DMS153 (cell line): ENCODE data around the gene C1orf52.
A peak's percentile ranks its signal among the peaks of the same experiment; 100 is the strongest.
"Not testable (repeated sequence)": the region's sequence is repeated elsewhere in the genome, so short reads cannot be mapped to it uniquely, and the experiment has no call there.

ENCODE experiments used
- DNase-seq: peaks from one replicate; lab custom pipeline; 2025; lab: John Stamatoyannopoulos, UW

Gene C1orf52

DNA sequence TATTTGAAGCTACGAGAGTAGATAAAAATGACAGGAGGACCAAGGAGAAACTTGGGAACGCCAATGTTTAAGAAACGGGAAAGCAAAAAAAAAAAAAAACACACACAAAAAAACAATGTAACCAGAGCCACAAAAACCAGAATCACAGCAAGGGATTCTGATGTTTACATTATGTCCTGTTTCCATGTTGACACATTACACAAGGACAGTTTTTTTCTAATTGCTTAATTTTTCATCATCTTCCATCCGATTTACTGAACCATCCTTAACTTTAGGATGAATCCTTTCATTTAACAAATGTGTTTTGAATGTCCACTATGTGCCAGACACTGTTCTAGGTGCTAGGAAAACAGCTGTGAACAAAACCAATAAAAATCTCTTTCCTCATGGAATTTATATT lies 18.3 kb upstream of the C1orf52 start:
- no peak for DNase-seq

DNA sequence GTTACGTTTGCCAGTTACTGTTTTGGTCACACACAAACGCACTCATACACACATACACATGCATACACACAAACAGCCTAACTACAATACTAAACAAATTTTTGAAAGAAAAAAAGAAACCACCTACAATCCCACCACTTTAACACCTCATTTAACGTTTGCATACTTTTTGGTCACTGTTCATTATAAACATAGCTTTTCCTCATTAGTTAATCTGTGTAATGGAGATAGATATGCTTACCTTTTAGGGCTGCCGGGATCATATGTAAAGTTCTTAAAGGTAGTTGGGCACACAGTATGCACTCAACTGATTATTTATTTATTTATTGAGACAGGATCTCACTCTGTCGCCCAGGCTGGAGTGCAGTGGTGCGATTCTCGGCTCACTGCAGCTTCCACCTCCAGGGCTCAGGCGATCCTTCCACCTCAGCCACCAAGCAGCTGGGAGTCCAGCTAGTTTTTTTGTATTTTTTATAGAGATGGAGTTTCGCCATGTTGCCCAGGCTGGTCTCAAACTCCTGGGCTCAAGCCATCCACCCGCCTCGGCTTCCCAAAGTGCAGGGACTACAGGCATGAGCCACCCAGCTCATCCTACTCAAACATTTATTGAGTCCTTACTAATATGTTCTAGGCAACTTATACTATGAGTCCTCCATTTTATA lies 17.6 kb upstream of the C1orf52 start:
- no peak for DNase-seq

DNA sequence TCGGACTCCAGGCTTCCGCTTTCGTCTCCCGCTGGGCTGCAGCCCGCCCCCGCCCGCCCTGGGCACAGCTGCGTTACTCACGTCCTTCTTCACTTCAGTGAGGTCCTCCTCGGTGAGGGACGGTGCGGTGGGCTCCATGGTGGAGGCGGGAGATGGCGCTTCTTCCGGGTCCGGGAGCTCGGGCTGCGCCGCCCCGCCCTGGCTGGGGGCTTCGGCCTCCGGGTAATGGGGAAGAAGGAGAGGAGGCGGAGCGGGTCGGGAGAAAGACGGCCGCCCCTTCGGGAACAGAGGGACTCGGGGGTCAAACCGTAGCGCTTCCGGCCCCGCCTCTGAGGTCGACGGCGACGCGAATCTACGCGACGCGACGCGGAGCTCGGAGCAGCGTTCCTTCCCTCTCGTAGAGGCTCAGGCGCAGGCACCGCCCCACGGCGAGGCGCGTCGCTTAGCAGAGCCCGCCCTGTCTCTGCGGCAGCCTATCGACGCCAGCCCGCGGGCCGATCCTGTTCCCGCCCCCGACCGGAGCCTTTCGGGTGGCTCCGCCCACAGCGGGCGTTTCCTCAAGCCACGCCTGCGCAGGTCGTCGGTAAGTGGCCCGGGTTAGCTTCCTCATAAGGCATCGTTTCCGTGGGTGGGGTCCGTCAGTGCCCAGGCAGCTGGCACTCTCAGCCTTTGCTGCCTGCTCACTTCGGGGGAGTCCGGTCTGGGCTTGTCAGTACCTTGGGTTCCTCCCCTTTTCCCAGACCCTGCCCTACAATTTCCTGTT lies 16.9 kb upstream of the C1orf52 start, which contains the start of gene BCL10:
BCL10 (minus strand) TSS at position 418 of the 763 bp plus-strand sequence; CDS start at position 138, 280 bp downstream.
- DNase-seq = peak; percentile 99

DNA sequence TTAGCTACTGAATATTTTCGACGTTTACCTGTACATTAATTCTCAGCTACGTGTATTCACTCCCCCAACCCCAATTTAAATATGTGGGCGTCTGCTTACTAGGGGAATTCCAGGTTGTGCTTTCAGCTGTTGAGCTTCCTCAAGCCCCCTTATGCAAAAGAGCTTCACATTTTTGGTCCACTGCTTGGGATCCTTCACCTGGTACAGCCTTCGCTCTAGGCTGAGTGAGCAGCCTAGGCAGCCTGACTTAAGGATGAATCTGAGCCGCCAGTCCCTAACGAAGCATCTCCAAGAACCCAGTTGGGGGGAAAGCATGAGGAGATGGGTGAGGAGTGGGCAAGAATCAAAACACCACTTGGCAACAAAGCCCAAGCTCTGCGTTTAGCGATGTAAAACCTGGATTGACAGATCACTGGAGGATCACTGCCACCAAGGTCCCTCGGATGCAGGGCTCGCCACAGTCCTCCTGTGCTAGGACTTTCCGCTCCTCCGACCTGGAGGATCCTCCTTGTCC lies 16.3 kb upstream of the C1orf52 start:
- no peak for DNase-seq

DNA sequence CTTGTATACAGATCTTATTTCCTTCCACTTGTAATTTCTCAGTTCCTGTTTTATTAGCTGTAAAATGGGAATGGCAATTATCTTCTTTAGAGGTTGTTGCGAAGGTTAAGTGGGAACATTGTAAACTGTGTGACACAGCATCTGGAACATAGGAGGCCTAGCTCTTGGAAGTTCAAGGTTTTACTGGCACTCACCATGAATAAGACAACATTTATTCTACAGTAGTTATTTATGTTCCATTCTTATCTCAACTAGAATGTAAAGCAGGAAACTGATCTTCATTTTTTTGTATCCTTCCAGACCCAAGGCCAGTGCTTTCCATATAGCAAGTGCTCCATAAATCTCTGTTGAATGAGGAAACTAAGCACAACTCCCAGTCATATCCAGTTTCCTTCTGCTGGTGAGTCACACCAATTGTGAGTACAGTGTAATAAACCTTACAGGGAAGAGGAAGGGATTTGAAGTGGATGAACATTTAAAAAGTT lies 15.5 kb upstream of the C1orf52 start:
- DNase-seq = peak; percentile 84

DNA sequence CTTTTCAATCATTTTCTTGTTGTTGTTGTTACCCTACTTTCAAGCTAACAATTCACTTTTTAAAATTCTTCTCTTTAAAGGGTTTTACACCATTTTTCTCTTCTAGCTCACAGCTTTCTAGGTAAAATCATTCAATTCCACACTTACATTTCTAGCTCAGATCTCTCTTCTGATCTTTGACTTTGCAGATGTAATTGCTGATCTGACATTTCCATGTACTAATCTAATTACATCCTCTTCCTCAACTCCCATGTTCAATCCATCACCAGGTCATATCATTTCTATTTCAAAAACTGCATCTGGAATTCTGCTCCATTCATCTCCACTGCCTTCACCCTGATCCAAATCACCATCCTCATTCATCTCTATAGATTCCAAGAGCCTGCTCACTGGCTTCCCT lies 13.9 kb upstream of the C1orf52 start:
- no peak for DNase-seq

DNA sequence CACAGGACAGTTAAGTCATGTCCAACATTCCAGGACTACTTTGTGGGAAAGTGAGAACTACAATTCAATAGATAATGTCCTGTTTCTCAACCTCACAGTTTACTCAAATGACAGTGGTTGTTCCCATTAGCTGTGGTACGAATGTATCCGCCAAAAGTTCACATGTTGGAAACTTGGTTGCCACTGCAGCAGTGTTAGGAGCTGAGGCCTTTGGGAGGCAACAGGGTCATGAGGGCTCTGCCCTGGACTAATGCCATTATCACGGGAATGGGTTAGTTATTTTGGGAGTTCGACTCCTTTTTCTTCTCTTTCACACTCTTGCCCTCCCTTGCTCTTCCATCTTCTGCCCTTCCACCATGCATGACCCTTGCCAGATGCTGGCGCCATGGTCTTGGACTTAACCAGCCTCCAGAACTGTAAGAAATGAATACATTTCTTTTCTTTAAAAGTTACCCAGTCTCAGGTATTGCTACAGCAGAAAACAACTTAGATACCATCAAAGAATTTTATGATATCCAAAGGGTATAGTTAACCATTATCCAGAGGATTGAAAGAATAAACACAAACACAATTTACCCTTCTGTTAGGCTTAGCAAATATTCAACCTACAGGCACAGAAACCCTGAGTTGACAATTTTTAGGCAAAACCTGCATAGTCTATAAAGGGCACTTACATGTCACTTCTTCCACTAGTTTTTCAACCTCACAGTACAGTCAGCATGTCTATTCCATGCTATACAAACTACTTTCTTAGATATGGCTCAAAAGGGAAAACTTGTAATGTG lies 9.5 kb upstream of the C1orf52 start:
- DNase-seq = no peak

DNA sequence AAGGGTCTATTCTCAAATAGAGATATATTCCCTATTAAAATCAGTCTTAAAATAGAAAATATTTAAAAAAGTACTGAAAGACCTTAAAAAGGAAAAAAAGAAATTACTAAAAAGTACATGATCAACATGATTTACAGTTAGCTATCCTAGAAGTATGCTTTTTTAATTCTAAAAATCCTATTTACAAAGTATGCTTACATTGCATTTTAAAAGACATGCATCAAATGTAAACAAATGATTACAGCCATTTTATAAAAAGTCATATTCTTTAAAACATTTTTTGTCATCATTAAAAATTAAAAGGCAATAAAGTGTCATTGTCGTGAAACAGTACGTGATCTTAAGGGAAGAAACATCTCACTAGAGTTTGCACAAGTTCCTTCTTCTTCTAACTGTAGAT lies 7.9 kb upstream of the C1orf52 start:
- no peak for DNase-seq

DNA sequence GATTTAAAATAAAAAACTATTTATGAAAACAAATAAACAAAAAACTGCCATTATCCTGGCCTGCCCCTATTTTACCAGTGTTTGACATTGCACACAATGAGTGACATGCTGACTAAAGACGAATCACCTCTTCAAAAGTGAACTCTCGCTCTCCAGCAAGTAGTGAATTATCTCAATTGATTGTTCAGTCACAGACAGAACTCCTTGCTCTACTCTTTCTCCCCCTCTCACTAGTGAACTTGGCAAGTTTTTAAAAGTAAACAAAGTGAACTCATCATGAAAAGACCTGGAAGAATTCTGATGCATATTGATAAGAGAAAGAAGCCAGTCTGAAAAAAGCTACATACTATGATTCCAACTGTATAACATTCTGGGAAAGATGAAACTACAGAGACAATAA lies 4.7 kb upstream of the C1orf52 start:
- DNase-seq = no peak

DNA sequence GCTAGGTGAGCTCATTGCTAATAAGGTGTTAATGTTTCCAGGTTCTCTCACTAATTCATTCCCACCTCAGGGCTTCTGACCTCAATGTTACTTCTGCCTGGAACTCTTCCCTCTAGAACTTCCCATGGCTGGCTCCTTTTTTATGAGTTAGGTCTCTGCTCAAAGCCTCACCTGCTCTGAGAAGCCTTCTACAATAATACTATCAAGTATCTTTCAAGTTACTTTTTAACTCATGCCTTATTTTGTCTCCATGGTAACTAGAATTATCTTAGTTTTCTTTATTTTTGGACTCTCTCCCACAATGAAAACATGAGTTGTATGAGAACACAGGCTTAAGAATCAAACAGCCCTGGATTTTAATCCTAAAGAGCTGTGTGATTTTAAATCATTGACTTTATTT lies 3.5 kb upstream of the C1orf52 start:
- no peak for DNase-seq

DNA sequence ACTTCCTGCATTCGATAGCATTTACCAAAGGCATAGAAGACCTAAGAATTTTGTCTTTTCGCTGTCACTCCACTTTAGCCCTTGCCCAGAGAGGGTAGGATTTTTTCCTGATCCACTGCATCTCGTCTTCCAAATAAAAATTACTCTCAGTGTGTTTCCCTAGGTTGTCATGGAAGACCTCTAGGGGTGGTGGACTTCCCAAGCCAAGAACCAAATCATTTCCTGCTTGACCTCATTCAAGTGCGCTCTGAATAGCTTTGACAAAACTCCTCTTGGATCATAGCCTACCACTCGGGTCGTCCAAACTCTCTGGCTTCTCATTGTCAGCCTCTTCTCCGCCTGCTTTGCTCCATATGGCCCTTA lies 431 bp upstream of the C1orf52 start:
- no peak for DNase-seq

DNA sequence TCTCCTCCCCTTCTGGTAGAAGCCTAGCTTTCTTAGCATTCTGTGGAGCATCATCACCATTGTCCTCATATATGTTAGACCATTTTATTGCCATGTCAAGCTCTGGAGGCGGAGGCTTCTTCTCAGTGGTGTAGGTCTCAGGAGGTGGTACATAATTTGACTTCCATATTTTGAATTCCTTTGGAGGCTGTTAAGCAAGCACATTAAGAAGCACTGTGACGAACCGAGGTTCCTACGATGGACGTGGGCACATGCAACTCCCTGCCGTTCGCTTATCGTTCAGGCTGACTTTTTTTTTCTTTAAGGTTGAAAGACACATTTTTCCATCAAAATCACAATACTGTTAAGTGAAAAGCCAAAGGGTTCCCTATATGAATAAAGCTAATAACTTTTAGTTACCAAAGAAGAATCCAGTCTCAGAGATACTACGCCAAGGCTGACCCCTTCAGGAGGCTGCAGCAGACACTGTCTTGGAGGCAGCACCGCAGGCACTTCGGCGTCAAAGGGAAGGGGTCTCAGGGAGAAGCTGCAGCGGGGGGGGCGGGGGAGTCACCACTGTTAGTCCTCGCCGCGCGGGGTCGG lies 835 bp downstream of the C1orf52 start:
- no peak for DNase-seq

DNA sequence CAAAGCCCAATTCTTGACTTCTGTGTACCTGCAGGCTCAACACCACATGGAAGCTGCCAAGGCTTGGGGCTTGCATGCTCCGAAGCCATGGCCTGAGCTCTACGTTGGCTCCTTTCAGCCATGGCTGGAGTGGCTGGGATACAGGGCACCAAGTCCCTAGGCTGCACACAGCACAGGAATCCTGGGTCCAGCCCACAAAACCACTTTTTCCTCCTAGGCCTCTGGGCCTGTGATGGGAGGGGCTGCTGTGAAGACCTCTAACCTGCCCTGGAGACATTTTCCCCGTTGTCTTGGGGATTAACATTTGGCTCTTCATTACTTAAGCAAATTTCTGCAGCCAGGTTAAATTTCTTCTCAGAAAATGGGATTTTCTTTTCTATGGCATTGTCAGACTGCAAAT lies 10.4 kb downstream of the C1orf52 start:
- DNase-seq = not testable (repeated sequence)

DNA sequence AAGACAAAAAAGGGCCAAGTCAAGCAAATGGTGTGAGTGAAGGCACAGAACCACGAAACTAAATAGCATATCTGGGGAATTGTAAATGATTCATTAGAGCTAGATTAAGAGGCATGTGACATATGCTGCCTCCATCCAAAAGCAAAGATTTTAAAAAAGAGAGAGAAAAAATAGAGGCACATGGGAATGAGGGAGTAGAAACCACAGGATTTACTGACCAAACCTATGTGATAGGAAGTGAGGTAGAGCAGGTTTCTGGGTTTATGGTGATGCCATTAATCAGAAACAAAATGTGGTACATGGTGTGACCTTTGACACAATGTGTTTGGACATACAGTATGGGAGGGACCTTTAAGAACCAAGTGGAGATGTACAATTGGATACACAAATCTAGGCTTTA lies 13.6 kb downstream of the C1orf52 start:
- DNase-seq = no peak

DNA sequence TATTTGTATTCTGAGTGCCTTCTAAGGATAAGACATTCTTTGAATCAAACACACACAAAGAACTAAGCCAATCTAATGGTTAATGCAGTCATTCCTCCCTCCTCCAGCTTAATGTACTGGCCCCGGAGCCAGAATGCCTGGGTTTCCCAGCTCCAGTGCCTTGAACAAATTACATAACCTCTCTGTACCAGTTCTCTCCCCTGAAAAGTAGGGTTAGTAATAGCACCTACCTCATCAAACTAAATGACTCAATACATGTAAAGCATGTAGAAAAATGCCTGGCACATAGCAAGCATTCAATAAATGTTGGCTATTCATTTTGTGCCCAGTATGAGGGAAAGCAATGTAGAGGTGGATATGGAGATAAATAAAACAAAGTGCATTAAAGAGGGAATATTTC lies 14.0 kb downstream of the C1orf52 start:
- no peak for DNase-seq

DNA sequence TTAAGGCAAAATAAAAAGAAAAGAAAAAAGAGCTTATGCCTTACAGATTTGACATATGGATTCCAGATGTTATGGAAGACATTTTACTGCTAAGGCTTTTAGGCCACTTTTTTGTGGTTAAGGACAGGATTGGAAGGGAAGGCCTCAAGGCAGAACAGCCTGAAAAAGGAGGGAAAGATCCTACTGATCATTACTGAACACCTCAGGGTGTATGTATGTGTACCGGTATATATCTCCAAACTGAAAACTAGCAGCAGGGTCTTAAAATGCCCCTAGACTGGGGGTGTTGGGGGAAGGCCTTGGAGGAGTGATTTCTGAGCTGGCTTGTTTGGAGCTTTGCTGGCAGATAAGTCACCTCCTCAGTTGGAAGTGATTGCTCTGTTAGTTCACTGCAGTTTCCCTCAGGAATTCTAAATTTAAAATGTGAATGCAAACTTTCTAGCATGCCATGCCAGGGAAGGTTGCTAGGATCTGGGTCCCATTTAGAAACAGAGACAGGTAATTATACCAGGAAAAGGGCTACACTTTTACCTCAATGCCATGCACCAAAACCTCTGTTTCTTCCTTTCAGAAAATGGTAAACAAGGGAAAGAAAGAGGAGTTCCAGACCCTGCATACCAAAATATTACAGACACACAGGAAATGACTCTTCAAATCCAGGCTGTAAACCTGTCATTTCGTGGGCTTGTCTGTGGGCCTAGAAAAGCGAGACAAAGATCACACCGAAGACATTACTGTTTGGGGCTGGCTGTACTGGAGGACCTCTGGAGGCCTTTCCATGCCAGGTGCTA lies 15.0 kb downstream of the C1orf52 start:
- DNase-seq = no peak

DNA sequence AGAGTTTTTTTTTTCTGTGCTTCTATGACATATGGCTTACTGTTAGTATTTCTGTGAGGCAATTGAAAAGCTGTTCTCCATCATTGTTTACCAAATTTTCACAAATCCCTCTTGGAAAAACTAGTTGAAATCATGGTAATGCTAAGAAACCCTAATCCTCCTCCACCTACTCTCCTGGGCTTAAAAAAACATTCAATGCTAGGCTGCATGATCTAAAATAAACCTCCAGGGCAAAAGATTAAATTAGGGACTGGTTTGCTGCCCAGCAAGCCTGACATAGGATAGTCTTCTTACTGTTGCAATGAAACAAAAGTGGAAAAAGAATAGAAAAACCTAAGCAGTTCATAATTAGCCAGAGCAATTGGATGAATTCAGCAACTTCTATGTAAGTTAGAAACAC lies 16.1 kb downstream of the C1orf52 start:
- no peak for DNase-seq

DNA sequence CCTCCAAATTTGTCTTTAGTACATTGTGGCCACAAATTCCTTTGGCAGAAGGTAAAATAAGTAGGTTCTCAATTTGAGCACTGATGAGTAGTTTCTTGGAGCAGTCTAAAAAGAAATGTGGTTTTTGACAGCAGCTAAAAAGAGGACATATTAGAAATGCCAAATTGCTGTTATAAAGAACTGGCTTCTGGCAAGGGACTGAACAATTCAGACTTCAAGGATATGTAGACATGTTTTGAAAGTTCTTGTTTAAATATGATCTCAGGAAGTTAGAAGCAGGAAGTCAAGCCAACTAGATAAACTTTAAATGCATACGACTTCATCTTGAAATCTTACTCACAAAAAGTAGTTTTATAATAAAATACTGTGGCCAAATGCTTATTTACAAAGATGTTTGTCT lies 18.8 kb downstream of the C1orf52 start:
- no peak for DNase-seq

DNA sequence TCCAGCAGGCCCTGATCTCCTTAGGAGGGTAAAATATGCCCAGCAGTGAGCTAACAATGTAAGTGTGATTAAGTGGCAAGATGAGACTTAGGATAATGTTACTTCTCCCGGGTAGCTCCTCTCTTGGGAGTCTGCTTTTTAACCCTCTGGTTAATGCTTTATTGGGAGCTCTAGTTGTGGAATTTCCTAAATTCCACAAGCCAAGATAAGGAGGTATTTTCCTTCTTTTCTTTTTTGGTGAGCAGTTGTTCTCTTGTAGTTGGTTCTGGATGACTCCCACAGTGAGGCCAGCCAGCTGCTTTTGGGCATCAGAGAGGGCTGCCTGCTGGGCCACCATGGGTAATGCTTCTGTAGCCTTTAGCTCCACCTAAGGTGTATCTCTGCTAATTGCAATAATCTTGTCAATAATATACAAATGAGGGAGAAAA lies 19.3 kb downstream of the C1orf52 start:
- no peak for DNase-seq

DNA sequence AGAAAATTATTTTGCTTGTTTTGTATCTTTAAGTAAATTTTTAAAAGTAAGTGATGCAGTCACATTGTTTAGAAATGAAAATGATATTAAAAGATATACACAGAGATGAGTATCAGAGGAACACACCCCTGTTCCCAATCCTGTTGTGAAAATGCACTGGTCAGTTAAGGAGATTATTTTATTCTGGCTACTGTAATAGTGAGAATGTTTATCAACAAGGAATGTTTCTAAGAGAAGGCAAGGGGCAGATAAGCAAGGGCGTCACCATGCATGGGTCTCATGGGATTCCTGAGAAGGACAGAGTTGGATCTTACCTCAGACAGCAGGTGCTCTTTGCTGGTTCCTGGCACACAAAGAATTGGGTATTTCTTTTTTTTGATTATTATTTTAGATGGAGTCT lies 21.8 kb downstream of the C1orf52 start:
- no peak for DNase-seq

DNA sequence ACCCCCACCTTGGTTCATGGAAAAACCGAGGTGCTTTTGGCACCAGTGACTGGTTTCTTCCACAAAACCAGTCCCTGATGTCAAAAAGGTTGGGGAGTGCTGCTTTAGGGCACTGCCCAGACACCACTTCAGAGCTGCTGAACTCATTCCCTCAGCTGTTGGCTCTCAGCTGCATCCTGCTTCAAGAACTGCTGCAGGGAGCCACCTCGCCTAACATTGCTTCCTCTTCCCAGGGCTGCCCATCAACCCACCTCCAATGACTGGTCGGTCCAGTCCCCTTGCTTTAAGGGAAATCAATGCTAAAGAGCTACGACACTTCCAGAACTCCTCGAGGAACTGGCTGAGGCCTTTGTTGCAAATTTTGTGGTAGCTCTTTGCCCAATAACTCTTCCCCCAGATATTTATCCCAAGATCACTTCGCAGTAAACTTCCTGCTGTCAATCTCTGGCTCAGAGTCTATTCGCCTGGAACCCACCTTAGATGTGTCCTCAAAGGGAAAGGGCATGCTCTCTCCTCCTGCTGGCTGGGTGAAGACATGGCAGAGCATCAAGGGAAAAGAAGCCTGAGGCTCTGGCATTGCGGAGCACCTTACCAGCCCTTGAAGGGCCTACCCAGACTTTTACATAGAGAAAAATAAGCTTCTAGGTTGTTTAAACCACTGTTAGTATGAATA lies 29.0 kb downstream of the C1orf52 start:
- peak; percentile 70 for DNase-seq
